ENCODE results near the gene GLIS1.

GLIS1 gene

DNA sequence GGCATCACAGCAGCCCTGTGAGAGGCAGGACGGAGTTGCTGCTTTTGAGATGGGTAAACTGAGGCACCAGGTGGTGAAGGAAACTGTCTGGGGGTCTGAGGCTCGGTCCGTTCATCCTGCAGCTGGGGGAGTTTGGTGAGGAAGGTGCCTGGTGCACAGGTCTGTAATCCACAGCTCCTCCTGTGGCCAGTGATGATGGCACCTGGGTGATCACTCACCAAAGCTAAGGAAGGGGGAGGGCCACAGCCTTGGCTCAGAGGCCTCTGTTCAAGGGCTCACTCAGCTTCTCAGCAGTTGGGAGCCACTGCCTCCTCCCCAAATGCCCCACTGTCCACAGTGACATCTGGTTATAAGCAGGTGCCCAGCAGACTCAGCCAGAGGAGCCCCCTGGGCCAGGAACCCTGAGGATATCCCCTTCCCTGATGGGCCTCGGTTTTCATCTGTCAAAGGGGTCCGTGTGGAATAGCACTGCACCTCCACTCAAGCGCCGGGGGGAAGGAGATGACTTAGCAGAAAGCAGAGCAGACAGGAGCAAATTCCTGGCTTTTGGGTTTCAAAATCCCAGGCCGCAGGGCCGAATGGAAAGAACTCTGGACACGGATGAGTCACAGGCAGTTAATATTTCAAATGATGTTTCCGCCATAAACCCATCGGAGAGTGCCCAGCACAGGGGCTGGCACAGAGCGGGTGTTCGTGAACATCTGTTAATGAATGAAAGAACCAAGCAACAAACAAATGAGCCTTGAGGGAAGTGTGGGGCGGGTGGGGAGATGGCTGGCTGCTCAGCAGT, 197.0 kb downstream of the GLIS1 start:
- DNase-seq, result no peak

DNA sequence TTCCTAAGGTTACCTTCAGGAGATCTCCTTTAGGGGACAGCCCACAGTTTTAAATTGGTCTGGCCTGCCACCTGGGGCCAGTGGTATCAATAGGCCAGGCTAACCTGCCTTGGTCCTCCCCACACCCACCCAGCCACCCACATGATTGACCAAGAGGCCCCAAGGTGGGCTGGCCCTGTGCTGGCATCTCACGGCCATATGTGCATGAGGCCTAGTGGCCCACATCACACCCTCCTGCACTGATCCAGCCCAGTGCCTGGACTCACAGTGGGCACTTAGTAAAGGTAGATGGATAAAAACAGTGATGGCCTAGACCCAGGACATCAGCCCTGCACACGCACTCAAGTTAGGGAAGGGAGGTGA, 197.7 kb downstream of the GLIS1 start:
- no peak for DNase-seq

DNA sequence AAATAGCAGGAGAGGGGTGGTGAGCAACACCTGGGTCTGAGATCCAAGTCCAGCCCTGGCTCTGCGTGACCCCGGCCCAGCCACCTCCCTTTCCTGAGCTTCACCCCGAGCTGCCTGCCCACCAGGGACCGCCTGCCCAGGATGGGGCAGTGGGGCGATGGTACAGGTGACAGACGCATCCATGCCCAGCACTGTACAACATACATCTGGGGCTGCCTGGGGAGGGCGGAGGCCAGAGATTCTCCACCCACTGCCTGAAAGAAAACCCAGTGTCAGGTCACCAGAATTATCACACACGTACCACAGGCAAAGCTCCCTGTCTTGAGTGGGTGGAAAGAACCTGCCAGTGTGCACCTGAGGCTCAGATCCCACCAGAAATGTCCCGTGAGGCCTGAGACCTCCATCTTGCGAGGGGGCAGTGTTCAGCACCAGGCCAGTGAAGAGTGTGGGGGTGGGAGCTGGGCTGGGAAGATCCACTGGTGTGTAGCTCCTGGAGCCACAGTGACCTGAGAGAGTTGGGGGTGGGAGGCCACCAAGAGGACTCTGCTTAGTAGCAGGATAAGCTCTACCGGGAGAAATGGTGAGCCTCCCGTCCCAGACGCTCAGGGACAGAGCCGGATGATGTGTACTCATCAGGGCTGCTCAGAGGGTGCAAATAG, 198.2 kb downstream of the GLIS1 start:
- DNase-seq, result no peak

GRCh38 chr1:53539711-53540603, 199.0 kb downstream of the GLIS1 start:
- DNase-seq, result no peak

DNA sequence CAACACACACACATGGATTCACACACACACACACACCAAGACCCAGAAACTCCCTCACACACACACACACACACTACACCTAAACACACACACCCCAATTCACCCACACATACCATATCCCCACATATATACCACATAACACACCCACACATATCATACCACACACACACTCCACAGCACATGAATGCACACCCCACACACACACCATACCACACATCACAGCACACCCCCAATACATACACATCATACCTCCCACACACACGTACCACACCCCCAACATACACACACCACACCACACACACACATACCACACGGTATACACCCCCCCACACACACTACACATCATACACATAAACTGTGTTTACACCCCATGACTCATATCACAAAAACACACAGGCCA, 199.7 kb downstream of the GLIS1 start:
- no peak for DNase-seq

GRCh38 chr1:53536606-53537005, 202.4 kb downstream of the GLIS1 start:
- no peak for DNase-seq

DNA sequence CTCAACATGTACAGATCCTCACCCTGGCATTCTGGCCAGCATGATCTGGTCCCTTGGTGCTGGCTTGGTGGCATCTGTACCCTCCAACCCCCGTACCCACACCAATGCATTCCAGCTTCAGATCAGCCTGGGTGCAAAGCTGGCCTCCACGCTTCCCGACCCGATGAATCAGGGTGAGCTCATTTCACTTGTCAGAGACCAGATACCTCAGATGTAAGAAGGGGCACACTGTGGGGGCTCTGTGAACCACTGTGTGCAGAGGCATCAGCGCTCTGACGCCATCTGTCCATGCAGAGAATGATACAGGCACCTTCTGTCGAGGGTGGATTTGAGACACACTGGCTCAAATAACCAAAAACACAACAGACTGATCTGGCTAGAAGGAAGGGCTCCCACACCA, 203.1 kb downstream of the GLIS1 start:
- DNase-seq, result no peak

GRCh38 chr1:53535226-53535625, 203.7 kb downstream of the GLIS1 start:
- DNase-seq, result no peak

DNA sequence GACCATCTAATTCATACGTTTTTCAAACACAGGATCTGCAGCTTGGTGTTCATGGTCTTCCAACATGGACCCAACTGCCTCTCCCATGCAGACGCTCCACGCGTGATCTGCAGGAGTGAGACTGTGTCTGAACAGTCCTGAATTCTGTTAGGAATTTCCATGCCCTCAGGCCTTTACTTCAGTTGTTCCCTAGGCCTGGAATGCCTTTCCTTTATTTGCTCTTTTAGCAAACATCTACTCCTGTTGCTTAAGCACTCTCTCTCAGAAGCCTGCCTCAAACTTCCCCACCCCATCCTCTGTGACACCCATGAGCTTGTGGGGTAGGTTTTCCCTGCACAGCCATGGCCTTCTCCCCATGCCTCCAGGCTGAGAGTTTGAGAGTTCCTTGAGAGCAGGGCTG, 206.1 kb downstream of the GLIS1 start:
- no peak for DNase-seq

DNA sequence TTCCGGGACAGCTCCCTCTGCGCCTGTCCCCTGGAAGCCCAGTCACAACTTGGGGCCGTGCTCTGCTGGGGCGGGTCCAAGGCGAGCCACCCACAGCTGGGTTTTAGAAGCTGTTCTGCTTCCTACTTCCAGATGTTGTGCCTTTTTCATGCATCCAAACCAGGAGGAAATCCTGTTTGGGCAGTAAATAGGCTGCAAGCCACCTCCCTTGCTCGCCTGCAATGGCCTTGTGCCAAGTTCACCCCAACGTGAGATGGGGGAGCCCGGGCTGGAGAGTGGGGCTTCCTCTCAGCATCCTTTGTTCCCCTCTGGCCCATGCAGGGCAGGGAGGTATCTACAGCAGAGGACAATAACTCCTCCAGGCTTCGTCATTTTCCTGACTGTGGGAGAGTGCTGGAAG, 206.6 kb downstream of the GLIS1 start:
- no peak for DNase-seq

GRCh38 chr1:53530550-53530949, 208.4 kb downstream of the GLIS1 start:
- DNase-seq, result no peak

DNA sequence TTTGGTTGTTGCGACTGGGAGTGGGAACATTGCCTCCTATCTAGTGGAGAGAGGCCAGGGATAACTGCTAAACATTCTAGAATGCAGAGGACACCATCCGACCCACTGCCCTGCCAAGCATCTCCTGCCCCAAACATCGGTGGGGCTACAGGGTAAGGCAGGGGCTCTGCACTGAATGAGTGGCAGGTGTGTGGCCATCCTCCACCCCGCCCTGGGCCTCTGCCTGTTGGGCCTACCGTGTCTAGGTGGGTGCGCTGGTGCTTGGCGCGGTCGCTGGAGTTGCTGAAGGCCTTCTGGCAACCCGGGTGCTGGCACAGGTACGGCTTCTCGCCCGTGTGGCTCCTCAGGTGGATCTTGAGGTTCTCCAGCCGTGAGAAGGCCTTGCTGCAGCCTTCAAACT, 209.4 kb downstream of the GLIS1 start:
- DNase-seq, result no peak

DNA sequence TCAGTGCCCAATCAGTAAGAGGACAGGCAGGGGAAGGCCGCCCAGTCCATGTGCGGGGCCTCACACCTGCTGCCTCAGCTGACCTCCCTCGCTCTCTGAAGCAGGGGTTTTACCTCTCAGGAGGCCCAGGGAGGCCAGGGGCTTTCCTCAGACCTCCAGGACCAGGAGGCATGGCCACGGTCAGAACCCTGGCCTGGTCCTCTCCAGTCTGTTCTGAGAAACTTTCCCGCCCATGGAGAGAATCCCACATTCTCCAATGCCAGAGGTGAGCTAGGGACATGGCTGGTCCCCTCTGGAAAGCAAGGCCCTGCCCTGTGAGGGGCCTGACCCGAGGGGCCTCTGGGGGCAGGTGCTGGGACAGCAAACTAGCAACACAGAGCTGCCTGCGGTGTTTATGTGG, 211.6 kb downstream of the GLIS1 start:
- DNase-seq, result no peak

- no peak for DNase-seq
Observed at GRCh38 chr1:53526451-53527101, 212.4 kb downstream of the GLIS1 start.

DNA sequence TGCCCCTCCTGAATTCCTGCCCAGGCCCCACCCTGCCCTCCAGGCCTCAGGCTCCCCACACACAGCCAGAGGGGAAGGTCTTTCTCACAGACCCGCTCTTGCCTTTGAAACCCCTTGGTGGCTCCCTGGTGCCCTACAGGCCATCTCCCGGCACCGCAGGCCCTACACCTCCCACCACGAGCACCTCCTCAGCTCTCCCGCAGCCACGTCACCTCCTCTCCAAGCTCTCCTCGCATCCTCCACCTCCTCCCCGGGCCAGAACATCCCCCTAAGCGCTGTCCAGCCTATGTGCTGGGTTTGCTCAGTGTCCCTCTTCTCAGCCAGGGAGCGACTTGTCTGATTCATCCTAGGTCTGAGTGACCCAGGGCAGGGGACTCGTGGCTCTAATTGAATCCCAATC, 213.4 kb downstream of the GLIS1 start:
- DNase-seq, result no peak

- DNase-seq, result no peak
Observed at GRCh38 chr1:53524428-53525375, 214.3 kb downstream of the GLIS1 start.

DNA sequence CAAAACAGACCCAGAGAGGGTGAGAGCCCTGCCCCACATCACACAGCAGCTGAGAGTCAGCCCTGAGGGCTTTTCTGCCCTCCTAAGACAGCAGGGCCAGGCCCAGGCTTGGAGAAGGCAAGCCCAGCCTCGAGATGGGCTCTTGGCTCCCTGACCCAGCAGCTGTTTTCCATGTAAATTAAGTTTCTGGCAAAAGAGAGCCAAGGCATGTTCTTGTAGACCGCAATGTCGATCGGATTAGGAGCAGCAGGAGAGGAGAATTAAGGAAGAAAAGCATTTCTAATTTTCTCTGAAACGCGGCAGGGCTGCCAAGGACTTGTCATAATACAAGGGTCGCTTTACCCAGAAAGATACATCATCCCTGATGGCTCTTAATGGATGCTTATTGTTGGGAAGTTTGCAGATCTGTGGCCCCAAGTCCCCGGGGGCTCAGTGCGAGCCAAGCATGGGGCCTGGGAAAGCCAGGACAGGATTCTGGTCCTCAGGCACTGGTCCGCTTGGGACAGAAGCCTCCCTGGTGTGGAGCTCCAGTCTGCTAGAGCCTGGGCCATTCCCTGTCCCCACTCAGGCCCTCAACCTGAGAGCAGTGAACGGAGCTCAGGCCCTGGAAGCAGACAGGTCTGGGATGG, 216.9 kb downstream of the GLIS1 start:
- no peak for DNase-seq

DNA sequence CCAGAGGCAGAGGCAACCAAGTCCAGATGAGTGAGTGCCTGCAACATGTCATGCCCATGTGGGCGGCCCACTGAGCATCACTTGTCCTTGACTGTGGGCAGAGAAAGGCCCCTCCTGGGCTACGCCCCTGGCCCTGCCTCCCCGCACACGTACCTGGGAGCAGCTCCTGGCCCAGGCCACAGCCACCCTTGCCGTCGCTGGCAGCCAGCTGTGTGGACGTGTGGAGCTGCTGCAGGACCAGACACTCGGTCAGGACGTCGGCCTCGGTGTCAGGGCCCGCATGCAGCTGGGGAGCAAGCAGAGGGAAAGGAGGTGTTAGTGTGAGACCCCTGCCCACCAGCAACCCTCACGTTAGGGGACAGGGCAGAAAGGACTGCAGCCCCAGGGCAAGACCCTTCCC, 218.5 kb downstream of the GLIS1 start:
- DNase-seq, result no peak

DNA sequence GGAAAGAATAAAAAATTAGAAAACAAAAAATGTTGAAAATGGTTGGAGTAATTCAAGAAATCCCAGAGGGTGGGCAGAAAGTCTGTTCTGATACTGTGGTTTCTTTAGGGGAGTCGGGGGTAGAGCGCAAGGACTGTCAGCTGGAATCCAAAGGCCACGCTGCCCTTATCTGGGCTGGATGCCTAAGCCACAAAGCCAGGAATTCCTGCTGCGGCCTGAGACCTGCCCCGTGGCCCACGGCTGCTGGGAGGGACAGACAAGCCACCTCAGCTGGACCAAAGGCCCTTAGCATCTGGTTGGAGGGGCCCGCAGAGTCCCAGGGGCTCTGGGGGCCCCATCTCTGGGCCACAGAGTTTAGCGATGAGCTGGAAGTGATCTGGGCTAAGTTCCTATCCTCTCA, 219.5 kb downstream of the GLIS1 start:
- DNase-seq, result no peak

DNA sequence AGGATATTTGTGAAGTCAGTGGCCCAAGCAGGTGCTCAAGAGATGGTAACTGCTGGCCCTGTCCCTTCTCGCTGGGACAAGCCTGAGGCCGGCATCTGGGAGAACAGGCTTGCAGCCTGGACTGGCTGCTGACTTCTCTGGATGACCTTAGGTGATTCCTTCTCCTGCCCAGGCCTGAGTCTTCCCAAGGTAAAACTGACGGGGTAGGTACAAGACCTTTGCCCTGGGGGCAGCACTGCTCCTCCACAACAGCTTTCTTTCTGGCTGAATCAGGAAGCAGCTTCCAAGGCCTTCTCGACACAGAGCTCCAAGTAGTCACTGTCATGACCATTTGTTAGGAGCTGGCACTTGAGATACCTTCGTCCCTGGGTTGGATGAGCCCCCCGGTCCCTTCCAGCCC, 220.2 kb downstream of the GLIS1 start:
- DNase-seq, result no peak

DNA sequence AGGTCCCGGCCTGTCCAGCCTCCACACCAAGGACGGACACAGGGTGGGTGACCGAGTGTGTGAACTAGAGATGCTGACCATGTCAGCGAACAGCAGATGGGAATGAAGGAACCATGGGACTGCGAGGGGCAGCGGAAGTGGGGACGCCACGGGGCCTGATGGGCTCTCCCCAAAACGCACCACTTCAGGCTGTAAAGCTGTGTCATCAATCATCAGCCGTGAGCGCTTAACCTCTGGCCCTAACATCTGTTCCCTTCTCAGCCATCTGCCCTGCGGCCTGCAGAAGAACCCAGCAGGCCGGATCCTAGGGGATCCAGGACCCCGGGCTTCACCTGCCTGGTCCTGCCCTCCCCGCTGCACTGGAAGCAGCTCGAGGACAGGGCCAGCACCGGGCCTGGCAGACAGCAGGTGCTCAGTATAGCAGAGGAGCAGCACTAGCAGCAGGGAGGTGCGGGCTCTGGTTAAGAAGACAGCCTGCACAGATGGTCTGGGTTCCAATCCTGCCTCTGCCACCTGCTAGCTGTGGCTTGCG, 221.1 kb downstream of the GLIS1 start:
- no peak for DNase-seq
